ENCODE data around the gene GPRASP2.

GPRASP2 gene

DNA sequence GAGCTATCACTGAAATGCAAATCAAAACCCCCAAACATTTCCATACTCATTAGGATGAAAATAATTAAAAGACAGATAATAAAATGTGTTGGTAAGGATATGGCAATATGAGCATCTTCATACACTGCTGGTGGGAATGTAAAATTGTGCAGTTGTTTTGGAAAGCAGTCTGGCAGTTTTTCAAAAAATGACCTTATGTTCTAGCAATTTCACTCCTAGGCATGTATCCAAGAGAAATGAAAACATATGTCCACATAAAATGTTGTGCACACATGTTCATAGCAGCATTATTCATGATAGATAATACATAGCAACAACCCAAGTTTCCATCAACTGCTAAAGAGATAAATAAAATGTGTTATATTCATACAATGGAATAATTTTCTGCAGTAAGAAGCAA is 14.8 kb upstream of the GPRASP2 start:
- Histone ChIP-seq H3F3A (ENCODE audit: control insufficient read depth, insufficient read depth) (no peaks in the 10 kb centered on the region), H3K9me3 (ENCODE audit: control insufficient read depth, insufficient read depth, low read length) (no peaks in the 10 kb centered on the region)

DNA sequence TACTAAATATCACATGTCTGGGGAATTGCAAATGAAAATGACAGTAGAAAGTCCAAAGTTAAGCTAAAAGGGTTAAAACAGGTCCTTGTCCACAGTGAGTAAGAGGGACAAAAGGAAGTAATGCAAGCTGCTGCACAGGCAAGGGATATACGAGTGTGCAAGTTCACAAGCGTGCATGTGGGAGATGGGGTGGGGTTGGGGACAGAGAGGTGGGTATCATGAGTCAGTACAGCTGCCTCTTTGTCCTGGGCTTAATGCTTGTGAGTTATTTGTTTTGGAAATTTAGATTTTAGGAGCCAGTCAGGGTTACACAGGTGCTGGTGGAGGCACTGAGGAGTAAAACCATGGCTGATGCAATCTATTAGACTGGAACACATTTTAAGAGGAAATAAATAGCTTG is 3.3 kb upstream of the GPRASP2 start:
- no peak overlapping the region for H3K27ac ChIP-seq (ENCODE audit: low read depth, low read length)
- no peaks in the 10 kb centered on the region for H3K9me3 ChIP-seq (ENCODE audit: control insufficient read depth, insufficient read depth, low read length)
- H3F3A ChIP-seq (ENCODE audit: control insufficient read depth, insufficient read depth), result no peaks in the 10 kb centered on the region
- H4K20me1 ChIP-seq (ENCODE audit: control insufficient read depth, insufficient read depth, low read depth, low read length), result no peaks in the 10 kb centered on the region
- H3K4me1 ChIP-seq (ENCODE audit: control insufficient read depth, low read length), result no peaks in the 10 kb centered on the region
- H3K9me2 ChIP-seq (replicated peaks; ENCODE audit: control insufficient read depth, low read length), result no peaks in the 10 kb centered on the region
- TF ChIP-seq, protein P1, sequence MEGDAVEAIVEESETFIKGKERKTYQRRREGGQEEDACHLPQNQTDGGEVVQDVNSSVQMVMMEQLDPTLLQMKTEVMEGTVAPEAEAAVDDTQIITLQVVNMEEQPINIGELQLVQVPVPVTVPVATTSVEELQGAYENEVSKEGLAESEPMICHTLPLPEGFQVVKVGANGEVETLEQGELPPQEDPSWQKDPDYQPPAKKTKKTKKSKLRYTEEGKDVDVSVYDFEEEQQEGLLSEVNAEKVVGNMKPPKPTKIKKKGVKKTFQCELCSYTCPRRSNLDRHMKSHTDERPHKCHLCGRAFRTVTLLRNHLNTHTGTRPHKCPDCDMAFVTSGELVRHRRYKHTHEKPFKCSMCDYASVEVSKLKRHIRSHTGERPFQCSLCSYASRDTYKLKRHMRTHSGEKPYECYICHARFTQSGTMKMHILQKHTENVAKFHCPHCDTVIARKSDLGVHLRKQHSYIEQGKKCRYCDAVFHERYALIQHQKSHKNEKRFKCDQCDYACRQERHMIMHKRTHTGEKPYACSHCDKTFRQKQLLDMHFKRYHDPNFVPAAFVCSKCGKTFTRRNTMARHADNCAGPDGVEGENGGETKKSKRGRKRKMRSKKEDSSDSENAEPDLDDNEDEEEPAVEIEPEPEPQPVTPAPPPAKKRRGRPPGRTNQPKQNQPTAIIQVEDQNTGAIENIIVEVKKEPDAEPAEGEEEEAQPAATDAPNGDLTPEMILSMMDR (IDR thresholded peaks at IDR 0.05; ENCODE audit: low read depth, low read length, poor library complexity, severe bottlenecking), result no peak
- no peak for TF ChIP-seq EZH2phosphoT487 (IDR thresholded peaks at IDR 0.05; ENCODE audit: borderline replicate concordance, low read length)
- H3K27me3 ChIP-seq (ENCODE audit: control insufficient read depth, low read length), result no peaks in the 10 kb centered on the region
- H3K36me3 ChIP-seq (ENCODE audit: control insufficient read depth, low read length), result no peaks in the 10 kb centered on the region
- H3K79me2 ChIP-seq (ENCODE audit: control insufficient read depth, low read length), result no peaks in the 10 kb centered on the region
- no peak overlapping the region for H3K4me2 ChIP-seq (ENCODE audit: low read length)
- H3K4me3 ChIP-seq (ENCODE audit: low read length), result no peak overlapping the region

More for the DNA sequence above, 14.8 kb upstream of the GPRASP2 start:
- Histone ChIP-seq H3K27me3 (ENCODE audit: control insufficient read depth, low read length) (no peaks in the 10 kb centered on the region), H3K4me3 (ENCODE audit: low read length) (no peak overlapping the region), H3K9me2 (replicated peaks; ENCODE audit: control insufficient read depth, low read length) (no peaks in the 10 kb centered on the region), H3K4me1 (ENCODE audit: control insufficient read depth, low read length) (no peaks in the 10 kb centered on the region), H3K4me2 (ENCODE audit: low read length) (no peak overlapping the region), H3K79me2 (ENCODE audit: control insufficient read depth, low read length) (no peaks in the 10 kb centered on the region), H4K20me1 (ENCODE audit: control insufficient read depth, insufficient read depth, low read depth, low read length) (no peaks in the 10 kb centered on the region), H3K27ac (ENCODE audit: low read depth, low read length) (no peak overlapping the region), H3K36me3 (ENCODE audit: control insufficient read depth, low read length) (no peaks in the 10 kb centered on the region)
- TF ChIP-seq, protein P1 (IDR thresholded peaks at IDR 0.05; ENCODE audit: low read depth, low read length, poor library complexity, severe bottlenecking), result no peak
- TF ChIP-seq EZH2phosphoT487 (IDR thresholded peaks at IDR 0.05; ENCODE audit: borderline replicate concordance, low read length), result no peak

DNA sequence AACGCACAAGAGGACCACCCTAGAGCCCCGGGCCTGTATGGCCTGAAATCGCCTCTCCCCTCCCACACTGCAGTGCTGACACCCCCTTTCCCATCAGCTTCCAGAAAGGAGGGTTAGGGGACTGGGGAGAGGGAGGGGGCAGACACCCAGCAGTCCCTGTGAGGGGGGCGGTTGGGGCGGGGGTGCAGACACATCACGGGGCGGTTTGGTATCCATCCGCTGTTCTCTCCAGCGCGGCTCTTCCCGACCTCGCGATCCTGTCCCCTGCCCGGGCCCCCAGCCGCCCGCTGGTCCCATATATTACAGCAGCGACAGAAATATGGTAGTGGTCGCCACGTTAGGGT is 404 bp upstream of the GPRASP2 start:
- no peak overlapping the region for H3K27ac ChIP-seq (ENCODE audit: low read depth, low read length)
- H3F3A ChIP-seq (ENCODE audit: control insufficient read depth, insufficient read depth), result no peaks in the 10 kb centered on the region
- no peak for TF ChIP-seq EZH2phosphoT487 (IDR thresholded peaks at IDR 0.05; ENCODE audit: borderline replicate concordance, low read length)
- no peaks in the 10 kb centered on the region for H3K27me3 ChIP-seq (ENCODE audit: control insufficient read depth, low read length)
- H3K36me3 ChIP-seq (ENCODE audit: control insufficient read depth, low read length), result no peaks in the 10 kb centered on the region
- H3K9me2 ChIP-seq (replicated peaks; ENCODE audit: control insufficient read depth, low read length), result no peaks in the 10 kb centered on the region
- H3K9me3 ChIP-seq (ENCODE audit: control insufficient read depth, insufficient read depth, low read length), result no peaks in the 10 kb centered on the region
- no peaks in the 10 kb centered on the region for H4K20me1 ChIP-seq (ENCODE audit: control insufficient read depth, insufficient read depth, low read depth, low read length)
- no peak overlapping the region for H3K4me3 ChIP-seq (ENCODE audit: low read length)
- no peaks in the 10 kb centered on the region for H3K4me1 ChIP-seq (ENCODE audit: control insufficient read depth, low read length)
- H3K79me2 ChIP-seq (ENCODE audit: control insufficient read depth, low read length), result no peaks in the 10 kb centered on the region
- H3K4me2 ChIP-seq (ENCODE audit: low read length), result no peak overlapping the region

DNA sequence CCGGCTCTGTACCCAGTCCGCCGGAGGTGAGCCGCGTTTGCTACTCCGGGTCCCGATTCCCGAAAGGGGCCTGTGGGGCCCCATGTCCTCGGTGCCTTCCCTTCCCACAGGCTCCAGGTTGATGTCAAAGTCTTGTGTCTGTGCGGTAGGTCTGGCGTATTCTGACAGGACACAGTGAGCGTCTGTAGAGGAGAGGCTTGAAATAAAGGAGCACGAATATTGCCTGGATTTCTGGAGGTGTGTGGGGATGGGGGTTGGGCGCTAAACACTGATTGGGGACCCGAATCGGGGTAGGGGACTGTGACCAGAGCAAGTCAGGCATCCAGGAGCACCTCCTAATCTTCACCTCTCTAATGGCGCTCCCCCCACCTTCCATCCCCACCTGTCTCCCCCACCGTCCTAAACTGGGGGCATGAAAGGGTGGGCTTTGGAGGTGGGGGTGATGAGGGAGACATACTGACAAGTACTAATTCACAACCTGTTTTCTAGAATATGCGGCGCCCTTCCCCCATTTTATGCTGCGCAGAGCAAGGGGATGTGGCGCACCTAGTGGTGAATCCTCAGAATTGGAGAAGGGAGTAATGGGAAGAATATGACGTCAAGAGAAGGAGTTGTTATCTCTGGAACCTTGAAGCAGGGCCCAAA is 855 bp downstream of the GPRASP2 start:
- TF ChIP-seq, protein P1 (IDR thresholded peaks at IDR 0.05; ENCODE audit: low read depth, low read length, poor library complexity, severe bottlenecking), result no peak
- no peak for TF ChIP-seq EZH2phosphoT487 (IDR thresholded peaks at IDR 0.05; ENCODE audit: borderline replicate concordance, low read length)
- H3K27ac ChIP-seq (ENCODE audit: low read depth, low read length), result no peak overlapping the region
- H3K36me3 ChIP-seq (ENCODE audit: control insufficient read depth, low read length), result no peaks in the 10 kb centered on the region
- no peaks in the 10 kb centered on the region for H4K20me1 ChIP-seq (ENCODE audit: control insufficient read depth, insufficient read depth, low read depth, low read length)
- no peak overlapping the region for H3K4me2 ChIP-seq (ENCODE audit: low read length)
- H3K9me2 ChIP-seq (replicated peaks; ENCODE audit: control insufficient read depth, low read length), result no peaks in the 10 kb centered on the region
- no peaks in the 10 kb centered on the region for H3K4me1 ChIP-seq (ENCODE audit: control insufficient read depth, low read length)
- H3K9me3 ChIP-seq (ENCODE audit: control insufficient read depth, insufficient read depth, low read length), result no peaks in the 10 kb centered on the region
- H3F3A ChIP-seq (ENCODE audit: control insufficient read depth, insufficient read depth), result no peaks in the 10 kb centered on the region
- H3K4me3 ChIP-seq (ENCODE audit: low read length), result no peak overlapping the region
- no peaks in the 10 kb centered on the region for H3K27me3 ChIP-seq (ENCODE audit: control insufficient read depth, low read length)
- no peaks in the 10 kb centered on the region for H3K79me2 ChIP-seq (ENCODE audit: control insufficient read depth, low read length)
